ENCODE data around the gene ZNF76. TPM values are rescaled to one million over a fixed set of nuclear protein-coding genes. Genes with fewer than 3 reads are reported as not detected.

ZNF76 gene
- total and polyA plus RNA-seq, 2 of the 13 experiments (the other 11 are each of a cell fraction or from before 2014, with no cell fraction given), result 13.2 to 26.4 TPM

GRCh38 chr6:35259194-35259947, at the start of gene ZNF76 (continued):
- TF ChIP-seq, protein P1, sequence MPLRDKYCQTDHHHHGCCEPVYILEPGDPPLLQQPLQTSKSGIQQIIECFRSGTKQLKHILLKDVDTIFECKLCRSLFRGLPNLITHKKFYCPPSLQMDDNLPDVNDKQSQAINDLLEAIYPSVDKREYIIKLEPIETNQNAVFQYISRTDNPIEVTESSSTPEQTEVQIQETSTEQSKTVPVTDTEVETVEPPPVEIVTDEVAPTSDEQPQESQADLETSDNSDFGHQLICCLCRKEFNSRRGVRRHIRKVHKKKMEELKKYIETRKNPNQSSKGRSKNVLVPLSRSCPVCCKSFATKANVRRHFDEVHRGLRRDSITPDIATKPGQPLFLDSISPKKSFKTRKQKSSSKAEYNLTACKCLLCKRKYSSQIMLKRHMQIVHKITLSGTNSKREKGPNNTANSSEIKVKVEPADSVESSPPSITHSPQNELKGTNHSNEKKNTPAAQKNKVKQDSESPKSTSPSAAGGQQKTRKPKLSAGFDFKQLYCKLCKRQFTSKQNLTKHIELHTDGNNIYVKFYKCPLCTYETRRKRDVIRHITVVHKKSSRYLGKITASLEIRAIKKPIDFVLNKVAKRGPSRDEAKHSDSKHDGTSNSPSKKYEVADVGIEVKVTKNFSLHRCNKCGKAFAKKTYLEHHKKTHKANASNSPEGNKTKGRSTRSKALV (CRISPR knock-in tag; IDR thresholded peaks at IDR 0.05), result peak; percentile 85; the same call in 1 of the 2 replicates
- TF ChIP-seq RORA (CRISPR knock-in tag; IDR thresholded peaks at IDR 0.05) (no peak), ZNF180 (CRISPR knock-in tag; IDR thresholded peaks at IDR 0.05; ENCODE audit: borderline replicate concordance, low read depth) (peak; percentile 68; the same call in 1 of the 2 replicates), ZNF605 (CRISPR knock-in tag; IDR thresholded peaks at IDR 0.05) (peak; percentile 89), KLF16 (CRISPR knock-in tag; IDR thresholded peaks at IDR 0.05) (peak in 1 of 2 experiments; percentile 99; a peak in 2 of 4 replicates), ZBTB20 (CRISPR knock-in tag; IDR thresholded peaks at IDR 0.05; ENCODE audit: borderline replicate concordance, low read depth) (peak; percentile 91), ZNF839 (CRISPR knock-in tag; IDR thresholded peaks at IDR 0.05; ENCODE audit: borderline replicate concordance) (no peak; the same call in 1 of the 2 replicates), ZNF747 (CRISPR knock-in tag; IDR thresholded peaks at IDR 0.05; ENCODE audit: borderline replicate concordance) (peak; percentile 68), NFKBIZ (CRISPR knock-in tag; IDR thresholded peaks at IDR 0.05) (peak; percentile 87; the same call in 1 of the 2 replicates), HNF1B (CRISPR knock-in tag; IDR thresholded peaks at IDR 0.05) (peak; percentile 89), KLF12 (CRISPR knock-in tag; IDR thresholded peaks at IDR 0.05; ENCODE audit: borderline replicate concordance) (peak; percentile 97), SALL1 (CRISPR knock-in tag; IDR thresholded peaks at IDR 0.05) (peak; percentile 93), REPIN1 (CRISPR knock-in tag; IDR thresholded peaks at IDR 0.05; ENCODE audit: borderline replicate concordance, low read depth) (peak; percentile 98), ATF4 (CRISPR knock-in tag; IDR thresholded peaks at IDR 0.05) (peak in 1 of 2 experiments; percentile 87; a peak in 2 of 4 replicates), AKAP8 (CRISPR knock-in tag; IDR thresholded peaks at IDR 0.05) (peak; percentile 54; the same call in 1 of the 2 replicates), RFXAP (CRISPR knock-in tag; IDR thresholded peaks at IDR 0.05; ENCODE audit: borderline replicate concordance) (peak; percentile 89), NPAS2 (CRISPR knock-in tag; IDR thresholded peaks at IDR 0.05; ENCODE audit: borderline replicate concordance) (no peak), ARNT2 (CRISPR knock-in tag; IDR thresholded peaks at IDR 0.05; ENCODE audit: low read depth) (peak; percentile 92), PRPF4 (IDR thresholded peaks at IDR 0.05; ENCODE audit: low read depth, low read length, poor library complexity, severe bottlenecking) (peak; percentile 99), MIXL1 (CRISPR knock-in tag; IDR thresholded peaks at IDR 0.05) (peak; percentile 65)
- TF ChIP-seq, protein P2, sequence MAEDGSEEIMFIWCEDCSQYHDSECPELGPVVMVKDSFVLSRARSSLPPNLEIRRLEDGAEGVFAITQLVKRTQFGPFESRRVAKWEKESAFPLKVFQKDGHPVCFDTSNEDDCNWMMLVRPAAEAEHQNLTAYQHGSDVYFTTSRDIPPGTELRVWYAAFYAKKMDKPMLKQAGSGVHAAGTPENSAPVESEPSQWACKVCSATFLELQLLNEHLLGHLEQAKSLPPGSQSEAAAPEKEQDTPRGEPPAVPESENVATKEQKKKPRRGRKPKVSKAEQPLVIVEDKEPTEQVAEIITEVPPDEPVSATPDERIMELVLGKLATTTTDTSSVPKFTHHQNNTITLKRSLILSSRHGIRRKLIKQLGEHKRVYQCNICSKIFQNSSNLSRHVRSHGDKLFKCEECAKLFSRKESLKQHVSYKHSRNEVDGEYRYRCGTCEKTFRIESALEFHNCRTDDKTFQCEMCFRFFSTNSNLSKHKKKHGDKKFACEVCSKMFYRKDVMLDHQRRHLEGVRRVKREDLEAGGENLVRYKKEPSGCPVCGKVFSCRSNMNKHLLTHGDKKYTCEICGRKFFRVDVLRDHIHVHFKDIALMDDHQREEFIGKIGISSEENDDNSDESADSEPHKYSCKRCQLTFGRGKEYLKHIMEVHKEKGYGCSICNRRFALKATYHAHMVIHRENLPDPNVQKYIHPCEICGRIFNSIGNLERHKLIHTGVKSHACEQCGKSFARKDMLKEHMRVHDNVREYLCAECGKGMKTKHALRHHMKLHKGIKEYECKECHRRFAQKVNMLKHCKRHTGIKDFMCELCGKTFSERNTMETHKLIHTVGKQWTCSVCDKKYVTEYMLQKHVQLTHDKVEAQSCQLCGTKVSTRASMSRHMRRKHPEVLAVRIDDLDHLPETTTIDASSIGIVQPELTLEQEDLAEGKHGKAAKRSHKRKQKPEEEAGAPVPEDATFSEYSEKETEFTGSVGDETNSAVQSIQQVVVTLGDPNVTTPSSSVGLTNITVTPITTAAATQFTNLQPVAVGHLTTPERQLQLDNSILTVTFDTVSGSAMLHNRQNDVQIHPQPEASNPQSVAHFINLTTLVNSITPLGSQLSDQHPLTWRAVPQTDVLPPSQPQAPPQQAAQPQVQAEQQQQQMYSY (CRISPR knock-in tag; IDR thresholded peaks at IDR 0.05), result peak; percentile 79
